H1 (cell line): ENCODE measurements around the gene TTL. TPM values are rescaled to one million over a fixed set of nuclear protein-coding genes. Genes with fewer than 3 reads are reported as not detected.

Experiments
- CBX8 ChIP-seq: fragments of 300-800, 300-1000 bp; sonication (generic); IDR thresholded peaks from 2 replicates; pipeline ENCODE4 v1.7.1; 2016; ENCODE audit warnings: low read depth, low read length, borderline replicate concordance
- CHD7 ChIP-seq: fragments of 300-600 bp; sonication (generic); IDR thresholded peaks from 2 replicates; pipeline ENCODE4 v1.7.1; 2012; ENCODE audit warnings: low read length, moderate library complexity, mild to moderate bottlenecking, inconsistent platforms; ENCODE audit not compliant: insufficient replicate concordance
- GABPA ChIP-seq: IDR thresholded peaks from 2 replicates; pipeline ENCODE4 v1.6.1; 2011; ENCODE audit warnings: mild to moderate bottlenecking, low read length, moderate library complexity, borderline replicate concordance; ENCODE audit not compliant: insufficient read depth
- GTF2F1 ChIP-seq: IDR thresholded peaks from 2 replicates; pipeline ENCODE4 v1.6.1; 2012; ENCODE audit warnings: low read depth, low read length, improper control_type of control experiment, borderline replicate concordance
- JUND ChIP-seq: IDR thresholded peaks from 2 replicates; pipeline ENCODE4 v1.6.1; 2011; ENCODE audit warnings: mild to moderate bottlenecking, improper control_type of control experiment, low read length
- KDM5A ChIP-seq: fragments of 200-600 bp; IDR thresholded peaks from 2 replicates; pipeline ENCODE4 v1.7.1; 2012; ENCODE audit warnings: mild to moderate bottlenecking, low read length, inconsistent platforms, mixed read lengths
- NRF1 ChIP-seq: IDR thresholded peaks from 2 replicates; pipeline ENCODE4 v1.6.1; 2011; ENCODE audit warnings: mild to moderate bottlenecking, low read depth, low read length, improper control_type of control experiment
- PHF8 ChIP-seq: fragments of 200-600 bp; sonication (generic); conservative IDR thresholded peaks from 2 replicates; pipeline ENCODE4 v1.7.1; 2012; ENCODE audit warnings: low read depth, mild to moderate bottlenecking, inconsistent platforms, low read length, moderate library complexity
- RBBP5 ChIP-seq: IDR thresholded peaks from 2 replicates; pipeline ENCODE4 v1.7.1; 2012; ENCODE audit warnings: low read depth, mild to moderate bottlenecking, inconsistent platforms, low read length, moderate library complexity, borderline replicate concordance
- SP4 ChIP-seq: IDR thresholded peaks from 2 replicates; pipeline ENCODE4 v1.6.1; 2012; ENCODE audit warnings: low read length, inconsistent platforms
- TBP ChIP-seq: IDR thresholded peaks from 2 replicates; pipeline ENCODE4 v1.6.1; 2011; ENCODE audit warnings: low read depth, low read length, improper control_type of control experiment
- ZNF274 ChIP-seq: IDR thresholded peaks from 2 replicates; pipeline ENCODE4 v1.7.0; 2012; ENCODE audit warnings: low read length, borderline replicate concordance; ENCODE audit errors: extremely low read depth
- polyA plus RNA-seq, 7 experiments: library from polyadenylated mRNA; depleted of rRNA in 3 of 7; stranded (reverse) in 5 of 7; unstranded in 2 of 7; fragments of >200 nt in 5 of 7; fragments of 200-250 nt in 2 of 7; gene quantifications; 1 replicate in 5 of 7; 2 replicates in 1 of 7; 4 replicates in 1 of 7; pipeline versions ENCODE4 v1.2.1 to v1.2.3, GENCODE V29; 2011 to 2013; ENCODE audit warnings: missing spikeins in 2 of 7, mixed read lengths in 2 of 7
- total RNA-seq: library from RNA; stranded (reverse); fragmentation: NEBNext Ultra II Directional; extraction: Animal tissue kit (Norgen Biotek cat#: 25700); gene quantifications from 2 replicates; pipeline ENCODE4 v1.2.1, GENCODE V29; 2021

Gene TTL
- total and polyA plus RNA-seq, 2 of the 8 experiments (the other 6 are each of a cell fraction or from before 2014, with no cell fraction given), result 17.5 to 57.1 TPM

GRCh38 chr2:112476434-112476833, 5.5 kb upstream of the TTL start (continued):
- TF ChIP-seq CHD7 (no peak), TBP (no peak), GTF2F1 (no peak), RBBP5 (no peak), PHF8 (no peak), NRF1 (no peak), JUND (no peak), CBX8 (no peak), ZNF274 (no peak), GABPA (no peak), KDM5A (no peak), SP4 (no peak)
